Vagina (tissue), 2 donors: ENCODE measurements around the gene PCBP3.

Source experiments
- POLR2A ChIP-seq, 2 donors: fragments of 450-650 bp; IDR thresholded peaks; one replicate each; pipeline ENCODE4 v1.6.1; 2017; ENCODE audit warnings: antibody characterized with exemption in 2 of 2, mild to moderate bottlenecking in 2 of 2, moderate library complexity in 2 of 2
- TF ChIP-seq, protein P1 (sequence below), 3 experiments: fragments of 450-650 bp in 2 of 3; fragments of 200-600 bp in 1 of 3; sonication (generic) in 1 of 3; IDR thresholded peaks; one replicate each; pipeline ENCODE4 v1.5.1; 2017 to 2019; ENCODE audit warnings: antibody characterized with exemption in 3 of 3, mild to moderate bottlenecking in 2 of 3, moderate library complexity in 2 of 3

DNA sequence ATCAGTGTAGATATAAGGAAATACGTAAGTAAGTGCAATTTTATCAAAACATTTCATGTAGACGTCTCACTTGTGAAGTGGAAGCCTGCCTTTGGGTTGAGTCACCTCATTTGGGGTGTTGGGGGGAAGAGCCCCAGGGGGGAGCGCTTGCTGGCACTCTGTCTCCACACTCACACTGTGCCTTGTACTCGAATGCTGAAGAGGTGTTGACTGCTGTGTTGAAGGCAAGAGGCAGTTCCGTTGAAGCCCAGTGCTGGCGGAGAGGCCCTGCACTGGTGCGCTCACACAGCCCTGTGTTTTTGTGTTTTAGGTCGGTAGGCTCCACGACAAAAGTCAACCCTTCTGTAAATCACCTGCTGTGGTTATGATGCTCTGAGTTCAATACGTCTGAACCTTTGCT is 206.1 kb downstream of the PCBP3 start:
- TF ChIP-seq, protein P1, sequence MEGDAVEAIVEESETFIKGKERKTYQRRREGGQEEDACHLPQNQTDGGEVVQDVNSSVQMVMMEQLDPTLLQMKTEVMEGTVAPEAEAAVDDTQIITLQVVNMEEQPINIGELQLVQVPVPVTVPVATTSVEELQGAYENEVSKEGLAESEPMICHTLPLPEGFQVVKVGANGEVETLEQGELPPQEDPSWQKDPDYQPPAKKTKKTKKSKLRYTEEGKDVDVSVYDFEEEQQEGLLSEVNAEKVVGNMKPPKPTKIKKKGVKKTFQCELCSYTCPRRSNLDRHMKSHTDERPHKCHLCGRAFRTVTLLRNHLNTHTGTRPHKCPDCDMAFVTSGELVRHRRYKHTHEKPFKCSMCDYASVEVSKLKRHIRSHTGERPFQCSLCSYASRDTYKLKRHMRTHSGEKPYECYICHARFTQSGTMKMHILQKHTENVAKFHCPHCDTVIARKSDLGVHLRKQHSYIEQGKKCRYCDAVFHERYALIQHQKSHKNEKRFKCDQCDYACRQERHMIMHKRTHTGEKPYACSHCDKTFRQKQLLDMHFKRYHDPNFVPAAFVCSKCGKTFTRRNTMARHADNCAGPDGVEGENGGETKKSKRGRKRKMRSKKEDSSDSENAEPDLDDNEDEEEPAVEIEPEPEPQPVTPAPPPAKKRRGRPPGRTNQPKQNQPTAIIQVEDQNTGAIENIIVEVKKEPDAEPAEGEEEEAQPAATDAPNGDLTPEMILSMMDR (IDR thresholded peaks at IDR 0.05), result no peak
- TF ChIP-seq POLR2A (IDR thresholded peaks at IDR 0.05), result no peak
